ENCODE measurements around the gene C2orf78. TPM values are rescaled to one million over a fixed set of nuclear protein-coding genes. Genes with fewer than 3 reads are reported as not detected.

C2orf78 gene
- total RNA-seq, 2 donors from 2014 or later, result not detected

DNA sequence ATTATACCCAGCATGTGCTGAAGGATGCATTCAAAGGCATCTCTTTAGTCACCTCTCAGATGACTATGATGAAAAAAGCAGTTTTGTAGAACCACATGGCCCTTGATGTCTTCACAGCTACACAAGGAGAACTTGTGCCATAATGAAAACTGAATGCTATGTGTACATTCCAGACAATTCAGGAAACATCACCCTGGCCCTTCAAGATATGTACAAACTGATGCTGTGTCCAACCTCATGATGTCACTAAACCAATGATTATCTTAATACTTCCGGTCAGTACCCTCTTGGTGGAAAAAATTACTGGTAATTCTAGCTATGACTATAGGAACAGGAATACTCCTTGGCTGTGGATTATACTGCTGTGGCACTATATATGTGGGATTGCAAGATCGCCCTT is 24.1 kb upstream of the C2orf78 start:
- 100% methylated on average over 2 of the region's 2 CpGs for WGBS, 2 donors
- no peaks in the 10 kb centered on the region for H3K27me3 ChIP-seq
- no peak overlapping the region for H3K4me3 ChIP-seq
- peaks cover 0 to 22% of the 10 kb centered on the region in 2 donors for H3K36me3 ChIP-seq (replicated peaks in 1 of 2; ENCODE audit: insufficient read depth in 1 of 2, low read depth in 2 of 2)
- DNase-seq, result no peak
- intact Hi-C loops (cut with DNase I), result no loop called here
- no peak for TF ChIP-seq POLR2A (IDR thresholded peaks at IDR 0.05)
- TF ChIP-seq, protein P1, sequence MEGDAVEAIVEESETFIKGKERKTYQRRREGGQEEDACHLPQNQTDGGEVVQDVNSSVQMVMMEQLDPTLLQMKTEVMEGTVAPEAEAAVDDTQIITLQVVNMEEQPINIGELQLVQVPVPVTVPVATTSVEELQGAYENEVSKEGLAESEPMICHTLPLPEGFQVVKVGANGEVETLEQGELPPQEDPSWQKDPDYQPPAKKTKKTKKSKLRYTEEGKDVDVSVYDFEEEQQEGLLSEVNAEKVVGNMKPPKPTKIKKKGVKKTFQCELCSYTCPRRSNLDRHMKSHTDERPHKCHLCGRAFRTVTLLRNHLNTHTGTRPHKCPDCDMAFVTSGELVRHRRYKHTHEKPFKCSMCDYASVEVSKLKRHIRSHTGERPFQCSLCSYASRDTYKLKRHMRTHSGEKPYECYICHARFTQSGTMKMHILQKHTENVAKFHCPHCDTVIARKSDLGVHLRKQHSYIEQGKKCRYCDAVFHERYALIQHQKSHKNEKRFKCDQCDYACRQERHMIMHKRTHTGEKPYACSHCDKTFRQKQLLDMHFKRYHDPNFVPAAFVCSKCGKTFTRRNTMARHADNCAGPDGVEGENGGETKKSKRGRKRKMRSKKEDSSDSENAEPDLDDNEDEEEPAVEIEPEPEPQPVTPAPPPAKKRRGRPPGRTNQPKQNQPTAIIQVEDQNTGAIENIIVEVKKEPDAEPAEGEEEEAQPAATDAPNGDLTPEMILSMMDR (IDR thresholded peaks at IDR 0.05), result no peak
- H3K4me1 ChIP-seq, result no peaks in the 10 kb centered on the region
- ATAC-seq, result no peak
- no peak overlapping the region for H3K27ac ChIP-seq
- no peaks in the 10 kb centered on the region for H3K9me3 ChIP-seq

GRCh38 chr2:73762571-73762970 is 21.4 kb upstream of the C2orf78 start:
- Histone ChIP-seq H3K4me3 (no peak overlapping the region), H3K4me1 (no peaks in the 10 kb centered on the region), H3K9me3 (no peaks in the 10 kb centered on the region), H3K27me3 (no peaks in the 10 kb centered on the region), H3K27ac (no peak overlapping the region), H3K36me3 (replicated peaks in 1 of 2; ENCODE audit: insufficient read depth in 1 of 2, low read depth in 2 of 2) (peaks cover 0 to 29% of the 10 kb centered on the region in 2 donors)
- intact Hi-C loops (cut with DNase I), result no loop called here
- DNase-seq (no peak), ATAC-seq (no peak)
- TF ChIP-seq, protein P1 (IDR thresholded peaks at IDR 0.05), result no peak
- TF ChIP-seq POLR2A (IDR thresholded peaks at IDR 0.05), result no peak
- WGBS, 2 donors, result 85 to 93% methylated on average over 1 of the region's 1 CpG

- H3K36me3 ChIP-seq (replicated peaks in 1 of 2; ENCODE audit: insufficient read depth in 1 of 2, low read depth in 2 of 2), result peaks cover 0 to 38% of the 10 kb centered on the region in 2 donors
- 91 to 94% methylated on average over 1 of the region's 1 CpG for WGBS, 2 donors
- H3K4me3 ChIP-seq, result no peak overlapping the region
These were observed 19.0 kb upstream of the C2orf78 start for GRCh38 chr2:73764945-73765344.

GRCh38 chr2:73766349-73766748 is 17.6 kb upstream of the C2orf78 start:
- peaks cover 0 to 33% of the 10 kb centered on the region in 2 donors for H3K36me3 ChIP-seq (replicated peaks in 1 of 2; ENCODE audit: insufficient read depth in 1 of 2, low read depth in 2 of 2)
- no peaks in the 10 kb centered on the region for H3K27me3 ChIP-seq

More at GRCh38 chr2:73764945-73765344, 19.0 kb upstream of the C2orf78 start:
- no peaks in the 10 kb centered on the region for H3K9me3 ChIP-seq
- ATAC-seq (no peak), DNase-seq (no peak)
- intact Hi-C loops (cut with DNase I), result no loop called here
- H3K27me3 ChIP-seq, result no peaks in the 10 kb centered on the region
- H3K4me1 ChIP-seq, result no peaks in the 10 kb centered on the region
- no peak for TF ChIP-seq POLR2A (IDR thresholded peaks at IDR 0.05)
- TF ChIP-seq, protein P1 (IDR thresholded peaks at IDR 0.05), result no peak
- H3K27ac ChIP-seq, result no peak overlapping the region

DNA sequence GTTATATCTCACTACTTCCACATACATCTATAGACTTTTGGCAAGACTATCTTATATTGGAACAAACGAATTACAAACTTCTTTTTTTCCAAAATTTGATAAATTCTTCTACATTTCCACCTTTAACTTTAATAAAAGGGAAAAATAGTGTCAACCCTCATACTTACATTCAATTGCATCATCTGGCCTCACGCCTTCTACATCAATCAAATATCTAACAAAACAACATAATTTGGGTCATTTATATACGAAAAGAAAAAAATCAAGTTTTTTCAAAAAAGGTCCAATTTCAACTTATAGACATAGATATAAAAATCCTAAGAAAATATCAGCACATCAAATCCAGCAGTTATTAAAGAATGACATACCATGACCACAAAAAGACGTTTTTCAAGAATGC is 17.0 kb upstream of the C2orf78 start:
- Histone ChIP-seq H3K36me3 (replicated peaks in 1 of 2; ENCODE audit: insufficient read depth in 1 of 2, low read depth in 2 of 2) (peaks cover 0 to 33% of the 10 kb centered on the region in 2 donors), H3K9me3 (no peaks in the 10 kb centered on the region), H3K4me1 (no peaks in the 10 kb centered on the region), H3K4me3 (no peak overlapping the region), H3K27ac (no peak overlapping the region), H3K27me3 (no peaks in the 10 kb centered on the region)
- no peak for TF ChIP-seq POLR2A (IDR thresholded peaks at IDR 0.05)
- TF ChIP-seq, protein P1 (IDR thresholded peaks at IDR 0.05), result no peak
- no peak for ATAC-seq
- 85 to 92% methylated on average over 4 of the region's 4 CpGs for WGBS, 2 donors
- intact Hi-C loops (cut with DNase I), result no loop called here
- no peak for DNase-seq

More at GRCh38 chr2:73766349-73766748, 17.6 kb upstream of the C2orf78 start:
- H3K4me1 ChIP-seq, result no peaks in the 10 kb centered on the region
- WGBS, 2 donors, result 89 to 90% methylated on average over 1 of the region's 1 CpG
- ATAC-seq, result no peak
- no peak for DNase-seq
- H3K9me3 ChIP-seq, result no peaks in the 10 kb centered on the region
- TF ChIP-seq, protein P1 (IDR thresholded peaks at IDR 0.05), result no peak
- H3K27ac ChIP-seq, result no peak overlapping the region
- no peak overlapping the region for H3K4me3 ChIP-seq
- intact Hi-C loops (cut with DNase I), result no loop called here
